HG03159 (cell line): Measurements from ENCODE around the gene CCT7.
"Not testable (repeated sequence)": the region's sequence is repeated elsewhere in the genome, so short reads cannot be mapped to it uniquely, and the experiment has no call there.

Experiments
- ATAC-seq: cut with Tn5 transposase; IDR thresholded peaks from one replicate; pipeline ENCODE4 v1.9.1; 2021; ENCODE audit warnings: mild to moderate bottlenecking, moderate library complexity; ENCODE audit not compliant: unreplicated experiment

Gene CCT7

DNA sequence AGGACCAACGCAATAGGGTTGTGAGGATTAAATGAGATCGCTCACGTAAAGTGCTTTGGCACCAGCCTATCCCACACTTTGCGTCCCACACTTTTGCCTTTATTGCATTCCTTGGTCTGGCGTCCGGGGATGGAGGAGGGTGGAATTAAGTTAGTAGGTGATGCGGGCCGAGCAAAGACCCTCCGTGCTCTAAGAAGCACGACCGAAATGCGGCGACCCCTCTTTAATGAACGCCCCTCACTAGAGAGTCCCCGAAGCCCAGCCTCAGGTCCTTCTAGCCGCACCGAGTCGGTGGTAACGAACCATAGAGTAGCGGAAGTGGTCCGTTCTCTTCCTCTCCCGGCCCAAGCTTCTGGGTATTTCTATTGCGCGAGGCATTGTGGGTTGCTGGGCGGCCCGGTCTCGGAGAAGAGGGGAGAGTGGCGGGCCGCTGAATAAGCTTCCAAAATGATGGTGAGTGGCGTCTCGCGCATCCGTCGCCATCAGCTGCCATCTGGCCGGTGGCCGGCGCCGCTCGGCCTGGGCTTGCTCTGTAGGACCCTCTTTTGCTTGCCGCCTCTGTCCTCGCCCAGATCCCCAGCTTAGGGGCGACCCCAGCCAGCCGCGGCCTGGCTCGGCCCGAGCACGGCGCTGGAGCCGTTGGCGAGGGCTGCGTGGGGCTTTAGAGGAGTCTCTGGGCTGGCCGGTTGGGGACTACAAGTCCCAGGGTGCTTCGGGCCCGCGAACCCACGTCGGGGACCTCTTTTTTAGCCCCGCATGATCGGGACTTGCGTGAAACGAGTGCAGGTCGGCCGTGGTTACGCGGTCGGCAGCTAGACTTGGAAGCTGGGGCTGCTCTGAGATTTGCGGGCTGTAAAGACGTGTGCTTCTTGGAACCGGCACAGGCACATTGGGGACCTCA lies at the start of gene CCT7:
CCT7 (plus strand) TSS at position 377 of the 901 bp plus-strand sequence; CDS start at position 448, 71 bp downstream.
- peak; percentile 62 for ATAC-seq

DNA sequence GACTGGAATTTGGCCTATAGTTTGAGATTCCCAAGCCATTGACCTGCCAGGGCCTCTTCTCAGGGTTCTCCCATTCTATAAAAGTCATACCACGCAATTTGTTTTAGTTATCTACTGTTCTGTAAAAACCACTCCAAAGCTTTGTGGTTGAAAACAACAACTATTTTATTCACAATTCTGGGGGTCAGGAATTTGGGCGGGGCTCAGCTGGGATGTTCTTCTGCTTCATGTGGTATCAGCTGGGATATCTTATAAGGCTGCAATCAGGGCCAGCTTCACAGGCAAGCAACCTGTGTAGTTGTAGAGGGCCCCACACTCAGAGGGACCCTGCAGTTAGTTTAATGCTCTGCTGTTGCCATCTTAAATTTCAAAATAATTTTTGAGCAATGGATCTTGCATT lies 48.1 kb upstream of the CCT7 start:
- ATAC-seq, result no peak

DNA sequence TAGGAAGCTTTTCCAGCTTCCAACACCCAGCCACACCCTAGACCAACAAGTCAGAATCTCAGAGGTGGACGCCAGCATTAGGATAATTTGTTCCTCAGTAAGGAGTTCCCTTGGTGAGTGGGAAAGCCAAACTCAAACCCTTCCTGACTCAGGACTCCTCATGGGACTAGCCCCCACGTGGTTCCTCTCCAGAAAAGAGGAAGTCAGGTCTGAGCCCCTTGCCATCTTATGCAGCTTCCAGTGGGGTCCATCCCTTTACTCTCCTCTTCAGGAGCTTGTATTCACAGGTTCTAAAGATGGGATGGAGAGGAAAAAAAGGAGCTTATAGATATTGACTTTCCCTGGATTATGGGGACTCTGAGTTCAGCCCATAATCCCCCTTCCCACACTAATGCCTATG lies 46.6 kb upstream of the CCT7 start:
- no peak for ATAC-seq

DNA sequence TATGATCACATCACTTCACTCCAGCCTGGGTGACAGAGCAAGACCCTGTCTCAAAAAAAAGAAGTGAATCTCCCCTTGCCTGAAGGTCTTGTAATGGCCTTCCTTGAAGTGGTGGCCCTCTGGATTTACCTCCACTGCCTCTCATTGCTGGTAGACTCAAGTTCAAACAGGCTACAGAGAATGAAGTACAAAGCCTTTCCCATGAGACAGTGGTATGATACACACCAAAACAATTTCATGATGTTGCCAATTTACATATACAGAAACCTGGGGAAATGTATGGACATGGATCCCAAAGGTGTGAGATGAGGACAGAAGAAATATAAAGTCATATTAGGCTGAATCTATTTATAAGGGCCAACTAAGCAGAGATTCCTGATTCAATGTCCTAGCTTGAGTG lies 36.5 kb upstream of the CCT7 start:
- ATAC-seq, result no peak

DNA sequence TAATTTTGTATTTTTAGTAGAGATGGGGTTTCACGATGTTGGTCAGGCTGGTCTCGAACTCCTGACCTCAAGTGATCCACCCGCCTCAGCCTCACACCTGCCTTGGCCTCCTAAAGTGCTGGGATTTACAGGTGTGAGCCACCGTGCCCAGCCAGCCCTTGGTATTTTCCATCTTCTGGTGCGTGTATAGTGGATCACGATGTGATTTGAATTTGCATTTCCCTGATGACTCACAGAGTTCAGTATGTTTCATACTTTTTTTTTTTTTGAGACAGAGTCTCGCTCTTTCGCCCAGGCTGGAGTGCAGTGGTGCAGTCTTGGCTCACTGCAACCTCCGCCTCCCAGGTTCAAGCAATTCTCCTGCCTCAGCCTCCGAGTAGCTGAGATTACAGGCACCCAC lies 33.8 kb upstream of the CCT7 start:
- not testable (repeated sequence) for ATAC-seq

DNA sequence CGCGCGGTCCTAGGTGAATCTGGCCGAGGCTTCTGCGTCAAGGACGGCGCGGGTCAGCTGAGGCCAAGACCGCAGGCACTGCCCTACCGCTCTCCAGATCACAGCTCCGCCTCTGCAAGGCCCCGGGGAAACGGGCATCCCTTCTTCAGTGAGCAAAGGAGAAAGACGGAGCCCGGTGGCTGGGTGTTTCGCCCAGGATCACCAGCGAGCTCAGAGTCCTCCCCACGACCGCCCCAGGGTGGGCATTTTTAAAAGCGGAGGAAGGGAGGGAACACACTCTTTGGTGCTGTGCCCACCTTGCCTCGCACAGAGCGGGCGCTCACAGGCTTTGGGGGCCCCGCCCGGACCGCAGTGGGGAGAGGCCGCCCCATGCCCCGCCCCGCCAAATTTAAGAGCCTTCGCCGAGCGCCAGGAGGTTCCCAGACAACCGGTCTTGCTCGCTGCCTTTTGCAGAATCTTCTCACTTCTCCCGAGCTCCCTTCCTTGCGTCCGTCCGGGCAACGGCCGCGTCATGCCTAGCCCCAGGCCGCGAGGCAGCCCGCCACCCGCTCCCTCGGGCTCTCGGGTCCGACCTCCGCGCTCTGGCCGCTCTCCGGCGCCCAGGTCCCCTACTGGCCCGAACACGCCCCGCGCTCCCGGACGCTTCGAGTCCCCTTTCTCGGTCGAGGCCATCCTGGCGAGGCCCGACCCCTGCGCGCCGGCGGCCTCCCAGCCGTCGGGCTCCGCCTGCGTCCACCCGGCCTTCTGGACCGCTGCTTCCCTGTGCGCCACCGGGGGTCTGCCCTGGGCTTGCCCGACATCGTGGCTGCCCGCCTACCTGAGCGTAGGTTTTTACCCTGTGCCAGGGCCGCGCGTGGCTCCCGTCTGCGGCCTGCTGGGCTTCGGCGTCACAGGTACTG lies 31.7 kb upstream of the CCT7 start, which contains the start of gene NOTO:
NOTO (plus strand) TSS at position 419 of the 899 bp plus-strand sequence; CDS start at position 512, 93 bp downstream.
- no peak for ATAC-seq

DNA sequence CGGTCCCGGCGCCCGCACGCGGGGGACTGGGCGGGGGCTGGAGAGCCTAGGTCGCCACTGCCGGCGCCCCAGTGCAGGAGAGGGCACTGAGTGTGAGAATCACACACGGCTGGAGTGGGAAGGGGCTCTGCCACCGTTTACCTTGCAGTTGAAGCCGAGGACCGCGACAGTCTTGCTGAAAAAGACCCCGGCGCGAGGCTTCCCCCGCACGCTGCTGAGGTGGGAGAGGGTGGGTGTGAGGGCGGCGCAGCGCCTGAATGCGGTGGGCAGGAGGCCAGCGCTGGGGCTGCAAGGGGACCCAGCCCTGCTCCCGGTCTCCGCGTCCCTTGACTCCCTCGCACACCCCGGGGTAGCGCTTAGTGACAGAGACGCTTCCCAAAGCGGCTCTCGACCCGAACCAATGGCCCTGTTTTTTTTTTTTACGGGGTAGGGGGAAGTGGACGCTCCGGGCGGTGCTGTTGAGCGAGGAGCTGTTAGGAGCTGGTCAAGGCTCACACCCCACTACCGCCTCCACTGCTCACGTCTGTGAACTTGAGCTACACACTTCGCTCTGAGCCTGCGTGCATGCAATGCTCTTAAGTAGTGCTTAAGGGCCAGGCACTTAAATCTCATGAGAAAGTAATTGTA lies 30.9 kb upstream of the CCT7 start:
- no peak for ATAC-seq

DNA sequence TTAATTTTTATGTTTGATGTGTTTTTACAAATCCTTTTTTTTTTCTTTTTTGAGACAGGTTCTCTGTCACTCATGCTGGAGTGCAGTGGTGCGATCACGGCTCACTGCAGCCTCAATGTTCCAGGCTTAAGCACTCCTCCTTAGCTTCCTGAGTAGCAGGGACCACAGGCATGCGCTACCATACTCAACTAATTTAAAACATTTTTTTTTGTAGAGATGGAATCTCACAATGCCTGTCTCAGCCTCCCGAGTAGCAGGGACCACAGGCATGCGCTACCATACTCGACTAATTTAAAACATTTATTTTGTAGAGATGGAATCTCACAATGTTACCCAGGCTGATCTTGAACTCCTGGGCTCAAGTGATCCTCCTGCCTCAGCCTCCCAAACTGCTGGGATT lies 28.5 kb upstream of the CCT7 start:
- no peak for ATAC-seq

DNA sequence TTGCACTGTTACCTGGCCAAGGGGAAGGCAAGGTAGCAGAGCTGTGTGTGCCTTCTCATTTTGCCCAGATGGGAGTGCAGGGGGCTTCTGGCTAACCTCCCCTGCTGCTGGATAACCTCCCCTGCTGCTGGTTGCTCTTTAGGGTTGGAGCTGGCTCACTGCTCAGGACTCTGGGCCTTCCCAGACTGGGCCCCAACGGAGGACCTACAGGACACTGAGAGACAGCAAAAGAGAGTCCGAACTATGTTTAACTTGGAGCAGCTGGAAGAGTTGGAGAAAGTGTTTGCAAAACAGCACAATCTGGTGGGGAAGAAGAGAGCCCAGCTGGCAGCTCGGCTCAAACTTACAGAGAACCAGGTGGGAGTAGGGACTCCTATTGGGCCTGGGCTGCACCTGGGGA lies 25.9 kb upstream of the CCT7 start:
- ATAC-seq, result no peak

DNA sequence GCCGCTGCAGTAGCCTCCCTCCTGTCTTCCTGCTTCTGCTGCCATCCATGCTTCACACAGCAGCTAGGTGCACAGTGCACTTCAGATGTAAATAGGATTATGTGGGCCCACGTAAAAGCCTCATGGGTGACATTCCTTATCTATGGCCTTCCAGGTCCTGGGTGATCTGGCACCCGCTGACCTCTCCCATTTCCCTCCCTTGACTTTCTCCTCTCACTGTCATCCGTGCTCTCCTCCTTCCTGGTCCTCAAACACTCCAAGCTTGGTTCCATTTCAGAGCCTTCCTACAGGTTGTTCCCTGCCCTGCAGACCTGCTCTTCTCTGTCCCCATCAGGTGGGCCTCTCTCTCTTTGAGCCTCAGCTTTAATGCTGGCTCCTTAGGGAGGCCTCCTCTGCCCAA lies 24.1 kb upstream of the CCT7 start:
- no peak for ATAC-seq

DNA sequence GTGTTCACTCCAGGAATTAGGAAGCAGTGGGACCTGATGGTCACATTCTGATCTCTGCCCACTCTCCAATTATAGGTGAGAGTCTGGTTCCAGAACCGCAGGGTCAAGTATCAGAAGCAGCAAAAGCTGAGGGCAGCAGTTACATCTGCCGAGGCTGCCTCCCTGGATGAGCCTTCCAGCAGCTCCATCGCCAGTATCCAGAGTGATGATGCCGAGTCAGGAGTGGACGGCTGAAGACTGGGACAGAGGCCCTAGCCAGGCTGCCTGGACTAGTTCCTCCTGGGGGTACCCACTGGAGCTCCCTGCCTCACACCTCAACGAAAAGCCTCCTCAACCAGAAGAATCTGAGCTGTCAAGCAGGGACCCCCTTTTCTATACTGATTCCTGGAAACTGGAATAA lies 23.4 kb upstream of the CCT7 start:
- no peak for ATAC-seq

DNA sequence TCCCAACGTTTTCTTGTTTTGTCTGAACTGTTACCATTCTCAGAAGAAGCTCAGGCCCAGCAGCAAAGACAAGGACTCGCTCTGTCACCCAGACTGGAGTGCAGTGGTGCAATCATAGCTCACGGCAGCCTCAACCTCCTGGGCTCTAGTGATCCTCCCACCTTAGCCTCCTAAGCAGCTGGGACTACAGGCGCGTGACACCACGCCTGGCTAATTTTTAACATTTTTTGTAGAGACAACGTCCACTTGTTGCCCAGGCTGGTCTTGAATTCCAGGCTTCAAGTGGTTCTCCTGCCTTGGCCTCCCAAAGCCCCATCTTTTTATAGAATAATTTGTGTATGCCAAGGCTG lies 22.0 kb upstream of the CCT7 start:
- no peak for ATAC-seq

DNA sequence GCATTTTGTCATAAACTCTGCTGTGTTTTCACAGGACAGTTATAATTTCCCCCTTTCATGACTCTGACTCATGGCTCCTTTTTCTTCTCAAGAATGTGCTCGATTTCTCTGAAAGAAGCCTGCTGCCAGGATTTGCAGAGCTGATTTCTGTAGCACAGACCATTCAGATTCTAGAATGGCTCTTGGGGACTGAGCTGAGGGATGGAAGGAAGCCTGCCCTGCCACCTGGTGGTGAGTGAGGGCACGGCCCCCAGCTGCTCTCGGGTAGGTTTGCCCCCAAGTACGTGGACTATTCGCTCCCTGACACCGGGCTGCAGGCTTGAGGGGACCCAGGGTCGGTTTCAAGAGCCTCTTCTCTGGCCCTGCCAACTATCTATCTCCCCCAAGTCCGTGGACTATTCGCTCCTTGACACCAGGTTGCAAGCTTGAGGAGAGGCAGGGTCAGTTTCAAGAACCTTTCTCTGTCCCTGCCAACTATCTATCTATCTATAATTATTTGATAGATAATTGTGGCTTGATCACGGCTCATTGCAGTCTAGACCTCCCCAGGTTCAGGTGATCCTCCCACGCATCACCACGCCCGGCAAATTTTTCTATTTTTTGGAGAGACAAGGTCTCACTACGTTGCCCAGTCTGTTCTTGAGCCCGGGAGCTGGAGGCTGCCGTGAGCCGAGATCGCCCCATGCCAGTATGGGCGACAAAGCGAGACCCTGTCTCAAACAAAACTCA lies 21.5 kb upstream of the CCT7 start:
- ATAC-seq, result peak; percentile 77

DNA sequence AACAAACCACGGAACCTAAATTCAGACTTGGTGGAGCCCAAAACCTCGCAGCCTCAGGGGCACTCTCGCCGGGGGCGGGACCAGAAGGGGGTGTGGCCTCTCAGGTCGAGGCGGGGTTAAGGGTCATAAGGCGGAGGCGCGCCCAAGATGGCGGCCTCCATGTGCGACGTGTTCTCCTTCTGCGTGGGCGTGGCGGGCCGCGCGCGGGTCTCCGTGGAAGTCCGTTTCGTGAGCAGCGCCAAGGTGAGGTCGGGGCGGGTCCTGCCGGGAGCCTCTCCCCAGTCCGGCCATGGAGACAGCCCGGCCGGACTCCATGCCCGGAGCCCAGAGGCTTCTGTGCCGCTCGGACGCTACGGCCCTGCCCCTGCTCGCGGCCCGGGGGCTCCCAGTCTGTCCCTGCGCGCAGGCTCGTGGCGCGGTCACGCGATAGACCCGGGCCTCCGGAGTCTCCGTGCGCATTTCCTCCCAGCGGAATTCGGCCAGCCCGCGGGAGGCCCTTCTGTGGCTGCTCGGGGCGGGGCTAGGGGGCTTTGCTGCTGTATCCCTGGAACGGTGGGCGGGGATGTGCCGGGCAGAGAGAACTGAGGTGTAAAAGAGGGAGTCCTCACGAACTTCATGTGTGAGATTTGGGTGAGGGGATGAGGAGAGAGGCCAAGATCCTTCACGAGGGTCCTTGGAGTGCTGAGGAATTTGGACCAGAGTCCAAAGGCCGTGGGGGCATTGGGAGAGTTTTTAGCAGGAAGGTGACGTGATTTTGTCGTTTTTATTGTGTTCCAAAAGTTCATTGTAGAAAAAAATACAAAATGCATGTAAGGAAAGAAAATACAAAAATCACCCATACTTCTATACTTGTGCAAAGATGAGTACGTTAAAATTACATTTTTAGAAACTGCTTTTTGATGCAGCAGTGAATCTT lies 19.7 kb upstream of the CCT7 start, which contains the start of gene SMYD5:
SMYD5 (plus strand) TSS at position 126 of the 916 bp plus-strand sequence; CDS start at position 148, 22 bp downstream.
- ATAC-seq, result peak; percentile 86

DNA sequence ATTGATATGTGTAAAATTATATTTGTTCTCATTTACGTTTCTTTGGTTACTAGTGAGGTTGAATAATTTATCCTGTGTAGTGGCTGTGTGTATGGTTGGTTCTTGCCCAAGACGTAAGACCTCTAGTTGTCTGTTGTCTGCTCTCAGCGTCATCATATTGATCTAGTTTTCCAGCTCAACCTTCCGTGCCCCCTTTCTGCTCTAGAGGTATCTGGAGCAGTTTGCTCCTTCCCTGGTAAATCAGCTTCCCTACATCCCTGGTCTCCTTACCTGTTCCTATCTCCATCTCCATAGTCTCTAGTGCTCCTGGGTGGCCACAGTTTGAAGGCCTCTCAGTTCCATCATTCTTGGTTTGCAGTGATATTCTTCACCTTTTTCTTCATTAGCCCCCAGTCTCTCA lies 18.9 kb upstream of the CCT7 start:
- ATAC-seq, result no peak

DNA sequence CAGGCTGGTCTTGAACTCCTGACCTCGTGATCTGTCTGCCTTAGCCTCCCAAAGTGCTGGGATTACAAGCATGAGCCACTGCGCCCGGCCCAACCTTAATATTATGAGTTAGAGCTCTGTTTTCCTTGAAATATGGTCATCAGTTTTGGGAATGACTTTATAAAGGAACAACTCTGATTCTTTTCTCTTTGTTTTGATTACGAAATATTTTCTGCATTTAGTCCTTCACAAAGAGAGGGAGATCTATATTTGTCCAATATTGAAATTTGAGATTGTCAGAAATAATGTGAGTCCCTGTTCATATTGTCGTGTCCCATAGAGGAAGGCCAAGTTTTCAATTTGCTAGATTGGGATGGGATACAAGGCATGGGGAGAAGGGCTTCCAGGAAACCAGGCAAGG lies 16.9 kb upstream of the CCT7 start:
- ATAC-seq, result no peak

DNA sequence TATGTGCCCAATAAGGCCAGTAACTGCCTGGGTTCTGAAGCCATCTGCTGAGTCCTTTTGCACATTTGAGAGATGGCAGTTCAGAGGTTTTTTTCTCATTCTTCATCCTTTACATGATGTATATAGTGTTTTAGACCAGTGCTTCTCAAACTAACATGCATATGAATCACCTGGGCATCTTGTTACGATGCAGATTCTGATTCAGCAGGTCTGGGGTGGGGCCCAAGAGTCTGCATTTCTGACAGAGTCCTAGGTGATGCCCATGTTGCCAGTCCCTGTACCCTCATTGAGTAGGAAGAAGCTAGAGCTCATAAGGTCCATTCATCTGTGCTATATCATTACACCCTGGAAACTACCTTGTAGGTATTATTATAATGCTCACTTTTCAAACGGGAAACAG lies 16.3 kb upstream of the CCT7 start:
- ATAC-seq, result no peak

DNA sequence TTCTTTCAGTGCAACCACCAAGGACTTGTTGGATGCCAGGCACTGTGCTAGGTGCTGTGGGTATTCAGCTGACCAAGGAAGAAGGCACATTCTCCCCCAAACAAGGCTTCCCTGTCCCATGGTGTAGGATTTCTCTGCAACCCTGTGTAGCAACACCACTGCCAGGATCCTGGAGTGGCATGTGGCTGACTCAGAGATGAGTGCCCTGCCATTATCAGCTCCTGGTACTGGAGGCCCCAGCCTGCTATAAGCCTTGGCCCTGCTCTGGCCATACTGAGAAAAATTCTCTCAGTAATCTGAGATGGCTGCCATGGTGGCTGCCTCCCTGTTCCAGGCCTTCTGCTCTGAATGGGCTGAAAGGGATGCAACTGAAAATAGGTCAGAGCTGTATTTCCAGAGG lies 15.8 kb upstream of the CCT7 start:
- ATAC-seq, result no peak

DNA sequence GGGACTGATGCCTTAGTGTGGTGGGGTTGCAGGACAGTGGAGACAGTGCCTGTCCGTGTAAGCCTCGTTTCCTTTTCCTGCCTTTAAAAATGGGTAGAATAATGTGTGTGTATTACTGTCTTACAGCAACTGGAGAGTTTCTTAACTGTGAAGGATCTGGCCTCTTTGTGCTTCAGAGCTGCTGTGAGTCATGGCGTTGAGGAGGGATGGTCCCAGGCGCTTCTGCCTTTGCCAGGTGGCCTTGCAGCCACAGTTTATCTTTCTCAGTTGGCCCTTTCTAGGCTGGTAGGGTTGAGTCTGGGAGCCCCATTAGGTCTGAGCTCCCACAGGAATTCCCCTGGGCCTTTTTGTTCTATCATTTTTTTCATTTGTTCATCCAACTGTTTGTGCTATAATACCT lies 10.3 kb upstream of the CCT7 start:
- ATAC-seq, result no peak
